GM21576 (cell line): ENCODE results near the gene CELSR1.
"Not testable (repeated sequence)": the region's sequence is repeated elsewhere in the genome, so short reads cannot be mapped to it uniquely, and the experiment has no call there.

ENCODE experiments used
- ATAC-seq: cut with Tn5 transposase; IDR thresholded peaks from one replicate; pipeline ENCODE4 v1.9.1; 2021; ENCODE audit warnings: mild to moderate bottlenecking, moderate library complexity; ENCODE audit not compliant: unreplicated experiment

The CELSR1 gene

GRCh38 chr22:46533070-46533833, 4.2 kb downstream of the CELSR1 start:
- ATAC-seq, result no peak

- ATAC-seq, result no peak
These were observed 5.0 kb downstream of the CELSR1 start for GRCh38 chr22:46532416-46532815.

- no peak for ATAC-seq
These were observed 5.7 kb downstream of the CELSR1 start for GRCh38 chr22:46531581-46532175.

- no peak for ATAC-seq
These were observed 9.3 kb downstream of the CELSR1 start for GRCh38 chr22:46528121-46528610.

- no peak for ATAC-seq
These were observed 11.1 kb downstream of the CELSR1 start for GRCh38 chr22:46526244-46526839.

GRCh38 chr22:46525389-46526243, 11.8 kb downstream of the CELSR1 start:
- no peak for ATAC-seq

- no peak for ATAC-seq
These were observed 13.1 kb downstream of the CELSR1 start for GRCh38 chr22:46524203-46524740.

GRCh38 chr22:46522797-46523196, 14.6 kb downstream of the CELSR1 start:
- ATAC-seq, result no peak

GRCh38 chr22:46521994-46522393, 15.4 kb downstream of the CELSR1 start:
- ATAC-seq, result no peak

GRCh38 chr22:46520880-46521279, 16.5 kb downstream of the CELSR1 start:
- no peak for ATAC-seq

- ATAC-seq, result no peak
These were observed 18.0 kb downstream of the CELSR1 start for GRCh38 chr22:46519377-46519776.

- no peak for ATAC-seq
These were observed 18.7 kb downstream of the CELSR1 start for GRCh38 chr22:46518542-46519325.

GRCh38 chr22:46518038-46518437, 19.4 kb downstream of the CELSR1 start:
- ATAC-seq, result no peak

- no peak for ATAC-seq
These were observed 20.1 kb downstream of the CELSR1 start for GRCh38 chr22:46517255-46517761.

- ATAC-seq, result no peak
These were observed 20.8 kb downstream of the CELSR1 start for GRCh38 chr22:46516638-46517037.

- ATAC-seq, result not testable (repeated sequence)
These were observed 21.3 kb downstream of the CELSR1 start for GRCh38 chr22:46516112-46516487.

GRCh38 chr22:46515208-46516111, 22.0 kb downstream of the CELSR1 start:
- ATAC-seq, result no peak

GRCh38 chr22:46514592-46515207, 22.7 kb downstream of the CELSR1 start:
- no peak for ATAC-seq
